K562 (cell line): ENCODE results near the gene RNF32. TPM values are rescaled to one million over a fixed set of nuclear protein-coding genes. Genes with fewer than 3 reads are reported as not detected.
A peak's percentile ranks its signal among the peaks of the same experiment; 100 is the strongest.

Experiments used
- CEBPZ ChIP-seq: fragments of 150-350 bp; IDR thresholded peaks from 2 replicates; pipeline ENCODE4 v1.6.1; 2014; ENCODE audit warnings: low read depth, mild to moderate bottlenecking, low read length, borderline replicate concordance
- ELK3 ChIP-seq: fragments of 450-650 bp; formaldehyde crosslinking; IDR thresholded peaks from 2 replicates; pipeline ENCODE4 v1.4.0; 2020; ENCODE audit warnings: mild to moderate bottlenecking
- HDAC6 ChIP-seq: IDR thresholded peaks from 2 replicates; pipeline ENCODE4 v1.6.1; 2012; ENCODE audit warnings: low read depth, mild to moderate bottlenecking, control low read depth, inconsistent platforms, low read length, moderate library complexity
- JUND ChIP-seq, 2 experiments: IDR thresholded peaks; 2 replicates in 1 of 2; 3 replicates in 1 of 2; pipeline ENCODE4 v1.6.1; 2011; ENCODE audit warnings: borderline replicate concordance in 2 of 2, low read depth in 2 of 2, low read length in 2 of 2, improper control_type of control experiment in 1 of 2, missing biosample characterization in 1 of 2, missing genetic modification characterization in 1 of 2, missing genetic modification reagents in 1 of 2
- RBM39 ChIP-seq: fragments of 200-400 bp; formaldehyde crosslinking; optimal IDR thresholded peaks from 2 replicates; pipeline ENCODE3; 2018; ENCODE audit warnings: low read depth, low read length
- TFE3 ChIP-seq: fragments of 450-650 bp; formaldehyde crosslinking; IDR thresholded peaks from 2 replicates; pipeline ENCODE4 v1.4.0; 2020; ENCODE audit warnings: mild to moderate bottlenecking, mixed read lengths
- ZNF175 ChIP-seq: fragments of 200-800 bp; sonication (Bioruptor generic); IDR thresholded peaks from 2 replicates; pipeline ENCODE4 v1.6.1; 2016; ENCODE audit warnings: low read depth, mild to moderate bottlenecking, missing genetic modification characterization, missing compliant biosample characterization
- ZNF507 ChIP-seq: conservative IDR thresholded peaks from 2 replicates; pipeline ENCODE4 v1.6.1; 2017; ENCODE audit warnings: missing genetic modification characterization, missing compliant biosample characterization
- polyA plus RNA-seq, 8 experiments: library from polyadenylated mRNA; depleted of rRNA in 4 of 8; stranded (reverse) in 5 of 8; unstranded in 3 of 8; fragments of >200 nt; fragmentation: Nextera tagmentation in 2 of 8; fragmentation: Illumina TruSeq in 1 of 8; extraction: Ambion mirVana in 2 of 8; extraction: Trizol in 1 of 8; gene quantifications; 2 replicates each; pipeline versions ENCODE4 v1.2.1 to v1.2.3, GENCODE V29; 2011 to 2014; ENCODE audit warnings: inconsistent platforms in 1 of 8, missing spikeins in 1 of 8
- total RNA-seq, 7 experiments: library from RNA; depleted of rRNA in 6 of 7; stranded (reverse); fragments of >200 nt in 6 of 7; fragmentation: Illumina TruSeq in 2 of 7; extraction: Trizol in 2 of 7; gene quantifications; 2 replicates each; pipeline versions ENCODE4 v1.2.1 to v1.2.3, GENCODE V29; 2011 to 2021; ENCODE audit warnings: low replicate concordance in 1 of 7
- TF ChIP-seq, protein P1 (sequence below): IDR thresholded peaks from 2 replicates; pipeline ENCODE4 v1.6.1; 2011; ENCODE audit not compliant: insufficient read length; ENCODE audit errors: extremely low read depth
- TF ChIP-seq, protein P2 (sequence below), 2 experiments: fragments of 450-650 bp; formaldehyde crosslinking in 1 of 2; IDR thresholded peaks; 2 replicates each; pipeline versions ENCODE4 v1.4.0 to v1.6.1; 2014 to 2020; ENCODE audit warnings: mild to moderate bottlenecking in 2 of 2, borderline replicate concordance in 1 of 2, low read depth in 1 of 2

The RNF32 gene
- total and polyA plus RNA-seq, 9 of the 15 experiments (the other 6 are each of a cell fraction or from before 2014, with no cell fraction given) = 2.6 to 7.0 (median 4.6) TPM

DNA sequence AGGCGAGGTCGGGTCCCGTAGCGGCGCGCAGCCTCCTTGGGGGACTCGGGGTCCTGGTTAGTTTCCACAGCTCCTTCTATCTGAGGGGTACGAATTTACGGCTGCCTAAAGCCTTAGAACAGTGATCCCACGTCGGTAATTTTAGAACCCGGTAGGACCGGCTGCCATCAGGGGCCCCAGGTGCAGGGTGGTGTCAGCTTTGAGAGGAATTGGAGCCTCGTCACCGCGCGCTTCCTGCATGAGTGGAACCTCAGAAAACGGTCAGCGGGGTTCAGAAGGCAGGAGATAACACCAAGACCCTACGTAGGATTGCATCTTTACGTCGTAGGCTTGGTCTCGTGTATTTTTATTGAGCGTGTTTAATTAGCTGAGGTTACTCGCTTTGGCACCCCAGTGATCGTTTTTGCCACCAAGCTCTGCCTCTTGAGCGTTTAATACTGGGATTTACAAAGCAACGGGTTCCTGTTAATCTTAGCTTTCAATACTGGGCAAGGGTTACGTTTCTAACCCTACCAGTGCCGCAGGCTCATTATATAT lies 443 bp downstream of the RNF32 start (continued):
- TF ChIP-seq, protein P1, sequence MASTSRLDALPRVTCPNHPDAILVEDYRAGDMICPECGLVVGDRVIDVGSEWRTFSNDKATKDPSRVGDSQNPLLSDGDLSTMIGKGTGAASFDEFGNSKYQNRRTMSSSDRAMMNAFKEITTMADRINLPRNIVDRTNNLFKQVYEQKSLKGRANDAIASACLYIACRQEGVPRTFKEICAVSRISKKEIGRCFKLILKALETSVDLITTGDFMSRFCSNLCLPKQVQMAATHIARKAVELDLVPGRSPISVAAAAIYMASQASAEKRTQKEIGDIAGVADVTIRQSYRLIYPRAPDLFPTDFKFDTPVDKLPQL = no peak
- TF ChIP-seq RBM39 = no peak
- TF ChIP-seq JUND (IDR thresholded peaks at IDR 0.05; ENCODE audit: borderline replicate concordance, low read depth, low read length) = no peak
- no peak; the same call in 2 of the 3 replicates for TF ChIP-seq JUND (tag; IDR thresholded peaks at IDR 0.05; ENCODE audit: borderline replicate concordance, low read depth, low read length)
- TF ChIP-seq, protein P2, sequence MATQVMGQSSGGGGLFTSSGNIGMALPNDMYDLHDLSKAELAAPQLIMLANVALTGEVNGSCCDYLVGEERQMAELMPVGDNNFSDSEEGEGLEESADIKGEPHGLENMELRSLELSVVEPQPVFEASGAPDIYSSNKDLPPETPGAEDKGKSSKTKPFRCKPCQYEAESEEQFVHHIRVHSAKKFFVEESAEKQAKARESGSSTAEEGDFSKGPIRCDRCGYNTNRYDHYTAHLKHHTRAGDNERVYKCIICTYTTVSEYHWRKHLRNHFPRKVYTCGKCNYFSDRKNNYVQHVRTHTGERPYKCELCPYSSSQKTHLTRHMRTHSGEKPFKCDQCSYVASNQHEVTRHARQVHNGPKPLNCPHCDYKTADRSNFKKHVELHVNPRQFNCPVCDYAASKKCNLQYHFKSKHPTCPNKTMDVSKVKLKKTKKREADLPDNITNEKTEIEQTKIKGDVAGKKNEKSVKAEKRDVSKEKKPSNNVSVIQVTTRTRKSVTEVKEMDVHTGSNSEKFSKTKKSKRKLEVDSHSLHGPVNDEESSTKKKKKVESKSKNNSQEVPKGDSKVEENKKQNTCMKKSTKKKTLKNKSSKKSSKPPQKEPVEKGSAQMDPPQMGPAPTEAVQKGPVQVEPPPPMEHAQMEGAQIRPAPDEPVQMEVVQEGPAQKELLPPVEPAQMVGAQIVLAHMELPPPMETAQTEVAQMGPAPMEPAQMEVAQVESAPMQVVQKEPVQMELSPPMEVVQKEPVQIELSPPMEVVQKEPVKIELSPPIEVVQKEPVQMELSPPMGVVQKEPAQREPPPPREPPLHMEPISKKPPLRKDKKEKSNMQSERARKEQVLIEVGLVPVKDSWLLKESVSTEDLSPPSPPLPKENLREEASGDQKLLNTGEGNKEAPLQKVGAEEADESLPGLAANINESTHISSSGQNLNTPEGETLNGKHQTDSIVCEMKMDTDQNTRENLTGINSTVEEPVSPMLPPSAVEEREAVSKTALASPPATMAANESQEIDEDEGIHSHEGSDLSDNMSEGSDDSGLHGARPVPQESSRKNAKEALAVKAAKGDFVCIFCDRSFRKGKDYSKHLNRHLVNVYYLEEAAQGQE (IDR thresholded peaks at IDR 0.05; ENCODE audit: borderline replicate concordance) = no peak
- TF ChIP-seq, protein P2 (CRISPR knock-in tag; IDR thresholded peaks at IDR 0.05; ENCODE audit: low read depth) = 0 out of 2 replicates have a peak, but pooled peaks have one; percentile 1
- 0 out of 2 replicates have a peak, but pooled peaks have one; percentile 40 for TF ChIP-seq ZNF175 (CRISPR knock-in tag)
- no peak for TF ChIP-seq CEBPZ
- no peak for TF ChIP-seq TFE3 (CRISPR knock-in tag)
- TF ChIP-seq ELK3 = no peak
- TF ChIP-seq HDAC6 = no peak
- no peak for TF ChIP-seq ZNF507 (tag)
